H7 (cell line): ENCODE data around the gene CDH20. TPM values are rescaled to one million over a fixed set of nuclear protein-coding genes. Genes with fewer than 3 reads are reported as not detected.

Source experiments
- DNase-seq: peaks from one replicate; pipeline ENCODE4 v3.0.0; 2012
- H3K27me3 ChIP-seq: 2 replicates; pipeline ENCODE4 v1.6.0; 2011; ENCODE audit warnings: mild to moderate bottlenecking, low read length; ENCODE audit not compliant: control insufficient read depth, insufficient read depth
- H3K36me3 ChIP-seq: replicated peaks from 2 replicates; pipeline ENCODE4 v1.5.1; 2011; ENCODE audit warnings: low read length; ENCODE audit not compliant: control insufficient read depth, insufficient read depth
- H3K4me3 ChIP-seq: 2 replicates; pipeline ENCODE4 v1.5.1; 2011; ENCODE audit warnings: low read depth, mild to moderate bottlenecking, control low read depth, low read length, moderate library complexity; ENCODE audit not compliant: insufficient read depth
- total RNA-seq: library from RNA; depleted of rRNA; stranded (reverse); fragments of >200 nt; shearing (Covaris generic); gene quantifications from 2 replicates; pipeline ENCODE4 v1.2.3, GENCODE V29; 2014

The CDH20 gene
- total RNA-seq, 1 experiment from 2014 or later, result 0.31 TPM

- no peak for DNase-seq
- no peaks in the 10 kb centered on the region for H3K36me3 ChIP-seq
- no peaks in the 10 kb centered on the region for H3K27me3 ChIP-seq
- H3K4me3 ChIP-seq, result no peak overlapping the region
Measured at GRCh38 chr18:61426492-61427053, 93.3 kb downstream of the CDH20 start.

- H3K36me3 ChIP-seq, result no peaks in the 10 kb centered on the region
- DNase-seq, result no peak
Measured at GRCh38 chr18:61428266-61428665, 95.0 kb downstream of the CDH20 start.

GRCh38 chr18:61432590-61432989 is 99.4 kb downstream of the CDH20 start:
- no peaks in the 10 kb centered on the region for H3K27me3 ChIP-seq
- no peaks in the 10 kb centered on the region for H3K36me3 ChIP-seq
- no peak overlapping the region for H3K4me3 ChIP-seq
- DNase-seq, result no peak

More at GRCh38 chr18:61428266-61428665, 95.0 kb downstream of the CDH20 start:
- Histone ChIP-seq H3K4me3 (no peak overlapping the region), H3K27me3 (no peaks in the 10 kb centered on the region)

- H3K36me3 ChIP-seq, result no peaks in the 10 kb centered on the region
- peak; percentile 27 for DNase-seq
- H3K4me3 ChIP-seq, result no peak overlapping the region
- no peaks in the 10 kb centered on the region for H3K27me3 ChIP-seq
Measured at GRCh38 chr18:61435064-61435652, 101.9 kb downstream of the CDH20 start.

- Histone ChIP-seq H3K4me3 (no peak overlapping the region), H3K27me3 (no peaks in the 10 kb centered on the region), H3K36me3 (no peaks in the 10 kb centered on the region)
- DNase-seq, result no peak
Measured at GRCh38 chr18:61443081-61443725, 110.0 kb downstream of the CDH20 start.

GRCh38 chr18:61448316-61448715 is 115.1 kb downstream of the CDH20 start:
- no peak overlapping the region for H3K4me3 ChIP-seq
- no peaks in the 10 kb centered on the region for H3K36me3 ChIP-seq
- DNase-seq, result no peak
- no peaks in the 10 kb centered on the region for H3K27me3 ChIP-seq

- H3K36me3 ChIP-seq, result no peaks in the 10 kb centered on the region
- H3K4me3 ChIP-seq, result no peak overlapping the region
- no peak for DNase-seq
- H3K27me3 ChIP-seq, result no peaks in the 10 kb centered on the region
Measured at GRCh38 chr18:61459896-61460648, 126.8 kb downstream of the CDH20 start.

GRCh38 chr18:61464551-61465142 is 131.4 kb downstream of the CDH20 start:
- no peaks in the 10 kb centered on the region for H3K27me3 ChIP-seq

GRCh38 chr18:61466736-61467135 is 133.5 kb downstream of the CDH20 start:
- H3K4me3 ChIP-seq, result no peak overlapping the region
- no peaks in the 10 kb centered on the region for H3K36me3 ChIP-seq
- DNase-seq, result no peak
- no peaks in the 10 kb centered on the region for H3K27me3 ChIP-seq

More at GRCh38 chr18:61464551-61465142, 131.4 kb downstream of the CDH20 start:
- Histone ChIP-seq H3K36me3 (no peaks in the 10 kb centered on the region), H3K4me3 (no peak overlapping the region)
- DNase-seq, result no peak

- H3K27me3 ChIP-seq, result no peaks in the 10 kb centered on the region
- DNase-seq, result no peak
- H3K36me3 ChIP-seq, result no peaks in the 10 kb centered on the region
- H3K4me3 ChIP-seq, result no peak overlapping the region
Measured at GRCh38 chr18:61470031-61470674, 136.9 kb downstream of the CDH20 start.

- Histone ChIP-seq H3K36me3 (no peaks in the 10 kb centered on the region), H3K27me3 (no peaks in the 10 kb centered on the region), H3K4me3 (no peak overlapping the region)
- DNase-seq, result no peak
Measured at GRCh38 chr18:61471541-61471940, 138.3 kb downstream of the CDH20 start.

- Histone ChIP-seq H3K4me3 (no peak overlapping the region), H3K36me3 (no peaks in the 10 kb centered on the region), H3K27me3 (no peaks in the 10 kb centered on the region)
- no peak for DNase-seq
Measured at GRCh38 chr18:61471942-61472341, 138.7 kb downstream of the CDH20 start.

- Histone ChIP-seq H3K4me3 (no peak overlapping the region), H3K27me3 (no peaks in the 10 kb centered on the region), H3K36me3 (no peaks in the 10 kb centered on the region)
- DNase-seq, result no peak
Measured at GRCh38 chr18:61474341-61474740, 141.1 kb downstream of the CDH20 start.

- H3K27me3 ChIP-seq, result no peaks in the 10 kb centered on the region
- H3K4me3 ChIP-seq, result no peak overlapping the region
- no peak for DNase-seq
- no peaks in the 10 kb centered on the region for H3K36me3 ChIP-seq
Measured at GRCh38 chr18:61474918-61475317, 141.7 kb downstream of the CDH20 start.
